Sciatic nerve (tissue), 2 donors: Measurements from ENCODE around the gene GRID2. TPM values are rescaled to one million over a fixed set of nuclear protein-coding genes. Genes with fewer than 3 reads are reported as not detected.
"Not testable (repeated sequence)": the region's sequence is repeated elsewhere in the genome, so short reads cannot be mapped to it uniquely, and the experiment has no call there.

ENCODE experiments used
- ATAC-seq: fragments of 200-7000 bp; cut with Tn5 transposase; one replicate; pipeline ENCODE4 v1.9.1; 2020; ENCODE audit warnings: mild to moderate bottlenecking, moderate library complexity
- DNase-seq: peaks from one replicate; pipeline ENCODE4 v3.0.0-alpha.2; 2020; ENCODE audit warnings: low spot score
- intact Hi-C: fragments of 100-400 bp; cut with DNase I; formaldehyde crosslinking; loops from one replicate; pipeline ENCODE4 v1.14.2; 2022
- total RNA-seq: library from RNA; stranded (reverse); fragmentation: NEBNext Ultra II Directional; extraction: Animal tissue kit (Norgen Biotek cat#: 25700); gene quantifications from one replicate; pipeline ENCODE4 v1.2.1, GENCODE V29; 2021
- donor health status: DM: no; HTN: no; CAD: no.
- donor health status: DM: no; HTN: no; CAD: no.

GRID2 gene
- total RNA-seq, 1 donor from 2014 or later: 1.4 TPM

DNA sequence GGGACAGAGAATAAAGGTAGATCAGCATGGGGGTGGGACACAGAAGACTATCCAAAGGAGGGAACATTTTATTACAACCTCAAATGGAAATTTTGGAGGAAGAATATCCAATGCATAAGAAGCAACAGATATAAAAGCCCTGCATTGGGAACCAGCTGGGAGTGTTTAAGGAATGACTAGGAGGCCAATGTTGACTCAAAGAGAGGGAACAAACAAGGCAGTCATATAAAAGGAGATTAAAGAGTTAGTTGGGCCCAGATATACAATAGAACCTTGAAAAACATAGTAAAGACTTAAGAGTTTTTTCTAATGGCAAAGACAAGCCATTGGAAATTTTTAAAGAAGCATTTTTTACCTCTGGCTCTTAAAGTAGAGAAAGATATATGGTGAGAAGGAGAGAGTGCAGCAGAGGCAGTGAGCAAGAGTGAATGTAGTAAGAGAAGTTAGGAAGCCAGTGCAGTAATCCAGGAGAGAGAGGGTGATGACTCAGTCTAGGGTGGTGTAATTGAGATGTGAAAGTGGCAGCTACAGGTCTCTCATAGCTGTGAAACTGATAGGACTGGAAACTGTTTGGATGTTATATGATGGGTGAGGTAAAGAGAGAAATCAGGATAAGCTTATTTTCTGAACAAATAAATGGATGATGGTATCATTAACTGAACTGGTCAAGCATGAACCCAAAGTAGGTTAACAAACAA lies 1342.6 kb downstream of the GRID2 start:
- ATAC-seq (no peak), DNase-seq (no peak)
- intact Hi-C loops: no loop called here

DNA sequence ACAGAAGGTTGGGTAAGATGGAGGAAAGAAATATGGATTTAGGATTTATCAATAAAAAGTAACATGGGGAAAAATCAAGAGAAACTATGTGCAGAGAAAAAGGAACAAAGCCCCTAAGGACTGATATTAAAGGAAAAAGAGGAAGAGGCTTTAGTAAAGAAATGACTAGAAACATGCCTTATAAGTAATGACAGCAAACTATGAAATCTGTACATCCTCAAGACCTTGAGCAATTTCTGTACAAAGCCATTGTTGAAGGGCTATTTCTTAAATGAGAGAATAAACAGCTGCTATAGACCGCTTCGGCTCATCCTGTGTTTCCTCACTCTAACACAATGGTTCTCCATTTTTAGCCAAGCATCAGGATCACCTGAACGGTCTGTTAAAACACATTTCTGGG lies 1344.5 kb downstream of the GRID2 start:
- no peak for ATAC-seq
- intact Hi-C loops: no loop called here
- no peak for DNase-seq

DNA sequence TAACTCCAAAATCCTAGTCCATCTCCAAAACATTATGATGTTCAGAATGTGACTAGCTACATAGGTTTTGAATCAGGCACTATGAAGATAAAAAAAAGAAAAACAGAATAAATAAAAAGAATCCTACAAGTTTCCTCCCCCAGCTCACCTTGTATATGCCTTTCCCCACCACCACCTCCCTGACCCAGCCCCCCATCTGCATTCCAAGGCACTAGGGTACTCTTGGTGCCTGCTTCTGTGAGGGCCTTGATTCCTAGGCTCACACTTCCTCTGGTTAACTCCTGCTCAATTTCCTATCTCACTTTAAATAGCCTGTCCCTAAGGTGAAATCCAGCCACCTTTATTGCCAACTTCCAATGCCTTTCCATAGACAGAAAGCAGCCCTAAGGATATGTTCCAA lies 1346.1 kb downstream of the GRID2 start:
- no peak for ATAC-seq
- intact Hi-C loops: no loop called here
- DNase-seq: no peak

DNA sequence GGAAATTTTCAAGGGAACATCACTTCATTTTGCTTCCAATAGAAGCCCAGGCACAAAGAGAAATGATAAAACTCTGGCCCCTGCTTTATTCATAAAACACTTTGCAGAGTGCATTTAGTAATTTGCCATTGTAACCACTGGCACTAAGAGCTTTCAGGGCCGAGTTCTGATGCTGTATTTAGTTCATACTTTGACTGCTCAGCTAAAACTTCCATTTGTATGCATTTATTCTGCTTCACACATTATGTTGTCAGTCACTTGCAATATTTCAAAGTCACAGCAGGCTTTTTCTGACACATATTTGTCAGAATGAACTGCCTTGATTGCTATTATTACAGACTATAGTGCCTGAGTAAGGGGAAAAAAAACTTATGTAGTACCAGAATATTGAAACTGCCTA lies 1350.4 kb downstream of the GRID2 start:
- intact Hi-C loops: no loop called here
- ATAC-seq (no peak), DNase-seq (no peak)

DNA sequence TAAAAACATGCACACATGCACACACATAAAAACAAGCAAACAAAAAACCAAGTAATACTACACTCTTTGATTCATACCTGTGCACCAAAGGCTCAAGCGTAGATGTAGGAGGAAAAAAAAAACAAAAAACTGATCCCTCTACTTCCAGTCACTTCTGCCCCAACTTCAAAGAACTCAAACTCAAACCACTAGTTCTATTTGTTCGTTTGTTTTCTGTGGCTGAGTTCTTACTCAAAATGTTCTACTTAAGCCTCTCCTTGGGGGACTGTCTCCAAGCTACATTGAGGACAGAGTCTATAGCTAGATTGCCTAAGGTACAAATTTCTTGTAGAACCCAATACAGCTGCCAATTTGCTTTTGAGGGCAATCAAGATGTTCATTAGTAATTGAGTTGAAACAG lies 1353.8 kb downstream of the GRID2 start:
- ATAC-seq: no peak
- DNase-seq: no peak
- intact Hi-C loops: no loop called here

DNA sequence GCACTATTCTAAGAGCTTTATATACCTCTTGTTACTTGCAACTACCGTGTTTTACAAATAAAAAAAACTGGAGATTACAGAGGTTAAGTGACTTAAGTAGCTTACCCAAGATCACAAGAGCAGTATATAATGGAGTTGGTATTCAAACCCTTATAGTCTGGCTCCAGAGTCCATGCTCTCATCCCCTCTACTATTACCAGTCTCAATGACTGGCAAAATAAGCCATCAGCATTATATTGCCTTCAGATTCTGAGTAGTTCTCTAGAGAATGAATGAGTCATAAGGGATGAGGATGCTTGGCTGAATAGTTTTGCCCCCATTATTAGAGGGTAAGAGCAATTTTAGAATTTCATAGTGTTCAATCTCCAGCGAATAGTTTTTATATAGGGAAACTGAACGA lies 1354.7 kb downstream of the GRID2 start:
- DNase-seq (no peak), ATAC-seq (no peak)
- intact Hi-C loops: no loop called here

DNA sequence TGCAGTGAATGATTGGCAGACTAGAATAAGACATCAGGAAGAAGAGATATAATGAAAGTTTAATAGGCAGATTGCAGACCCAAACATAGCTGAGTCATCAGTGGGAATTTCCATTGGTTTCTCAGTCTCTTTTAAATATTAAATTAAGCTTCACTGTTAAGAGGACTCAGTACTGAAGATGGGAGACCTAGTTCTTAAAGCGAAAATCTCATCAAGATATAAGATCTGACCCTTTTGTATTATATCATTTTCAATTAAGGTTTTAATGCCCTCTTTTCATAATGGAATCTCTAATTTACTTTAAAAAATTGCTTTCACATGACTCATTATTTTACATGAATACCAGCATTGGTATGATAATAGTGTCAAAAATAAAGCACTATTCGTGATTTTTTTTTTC lies 1355.9 kb downstream of the GRID2 start:
- intact Hi-C loops: no loop called here
- ATAC-seq: no peak
- DNase-seq: no peak

DNA sequence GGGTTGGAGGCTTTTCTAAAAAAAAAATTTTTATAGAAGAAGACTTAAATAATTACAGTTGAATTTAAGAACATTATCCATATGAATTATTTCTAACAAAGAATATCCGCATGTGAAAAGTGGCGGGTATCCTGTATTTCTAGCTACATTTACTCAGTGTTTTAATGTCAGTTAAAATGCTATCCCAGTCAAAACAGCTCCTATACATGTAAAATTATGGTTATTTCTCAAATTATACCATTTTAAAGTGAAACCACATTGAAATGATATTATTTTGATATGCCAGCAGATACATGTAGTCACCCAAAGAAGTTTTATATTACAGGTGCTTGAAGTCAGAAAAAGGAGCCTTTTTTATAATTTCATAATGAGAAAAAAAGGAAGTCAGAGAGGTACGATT lies 1356.3 kb downstream of the GRID2 start:
- ATAC-seq (no peak), DNase-seq (no peak)
- intact Hi-C loops: no loop called here

DNA sequence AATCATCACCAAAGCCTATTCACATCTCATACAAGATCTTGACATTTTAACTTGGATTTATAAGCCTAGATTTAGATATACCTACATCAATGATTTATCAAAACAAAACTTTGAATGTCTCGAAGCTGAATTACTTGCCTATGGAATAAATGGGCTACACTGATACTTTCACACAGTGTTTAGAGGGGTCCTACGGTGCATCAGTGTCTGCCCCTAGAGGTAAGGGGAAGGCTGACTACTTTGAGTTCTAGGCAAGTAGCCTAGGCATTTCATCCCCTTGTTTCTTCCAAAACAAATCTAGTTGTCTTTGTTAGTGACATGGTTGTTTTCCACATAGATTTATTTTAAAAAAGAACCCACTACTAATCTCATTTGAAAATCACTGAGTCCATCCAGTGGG lies 1366.7 kb downstream of the GRID2 start:
- ATAC-seq (no peak), DNase-seq (no peak)

DNA sequence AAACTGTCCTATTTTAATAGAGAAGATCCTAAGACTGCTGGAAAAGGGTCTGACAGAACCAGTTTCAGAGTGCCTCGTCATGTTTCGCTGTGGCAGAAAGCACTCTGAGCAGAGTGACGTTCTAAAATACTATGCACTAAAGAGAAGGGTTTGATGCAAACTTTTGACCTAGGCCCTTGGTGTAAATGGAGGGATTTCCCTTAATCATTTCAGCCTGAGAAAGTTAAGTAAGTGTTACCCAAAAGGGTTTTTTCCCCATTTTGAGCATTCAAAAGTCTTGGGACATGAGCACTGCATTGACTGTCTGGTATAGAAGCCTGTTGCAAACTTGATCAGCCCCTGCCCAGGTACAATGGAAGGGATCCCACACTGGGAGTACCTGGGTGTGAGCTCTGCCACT lies 1367.3 kb downstream of the GRID2 start:
- intact Hi-C loops: no loop called here
- ATAC-seq (no peak), DNase-seq (no peak)

More for the DNA sequence above, 1366.7 kb downstream of the GRID2 start:
- intact Hi-C loops: no loop called here

DNA sequence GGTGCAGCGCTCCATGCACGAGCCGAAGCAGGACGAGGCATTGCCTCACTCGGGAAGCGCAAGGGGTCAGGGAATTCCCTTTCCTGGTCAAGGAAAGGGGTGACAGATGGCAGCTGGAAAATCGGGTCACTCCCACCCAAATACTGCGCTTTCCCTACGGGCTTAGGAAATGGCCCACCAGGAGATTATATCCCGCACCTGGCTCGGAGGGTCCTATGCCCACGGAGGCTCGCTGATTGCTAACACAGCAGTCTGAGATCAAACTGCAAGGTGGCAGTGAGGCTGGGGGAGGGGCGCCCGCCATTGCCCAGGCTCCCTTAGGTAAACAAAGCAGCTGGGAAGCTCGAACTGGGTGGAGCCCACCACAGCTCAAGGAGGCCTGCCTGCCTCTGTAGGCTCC lies 1373.2 kb downstream of the GRID2 start:
- intact Hi-C loops, DNase-seq, ATAC-seq: not testable (repeated sequence)

DNA sequence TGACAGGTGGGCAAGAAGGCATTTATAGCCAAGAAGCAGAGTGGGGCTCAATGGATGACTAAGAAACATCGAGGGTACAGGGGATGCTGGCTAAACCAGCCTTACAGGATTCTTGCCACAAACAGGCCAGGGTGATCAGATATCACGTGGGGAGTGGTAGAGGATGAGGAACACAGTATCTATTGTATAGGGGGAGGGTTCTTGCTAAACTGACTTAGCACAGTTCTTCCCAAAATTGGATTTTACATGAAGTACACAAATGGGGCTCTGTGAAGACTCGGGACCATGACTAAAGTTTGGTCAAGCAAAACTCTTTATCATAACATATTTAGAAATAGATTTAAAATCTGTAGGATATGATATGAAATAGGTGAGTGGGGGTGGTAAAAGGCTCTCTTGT lies 1380.8 kb downstream of the GRID2 start:
- ATAC-seq (no peak), DNase-seq (no peak)
- intact Hi-C loops: no loop called here

DNA sequence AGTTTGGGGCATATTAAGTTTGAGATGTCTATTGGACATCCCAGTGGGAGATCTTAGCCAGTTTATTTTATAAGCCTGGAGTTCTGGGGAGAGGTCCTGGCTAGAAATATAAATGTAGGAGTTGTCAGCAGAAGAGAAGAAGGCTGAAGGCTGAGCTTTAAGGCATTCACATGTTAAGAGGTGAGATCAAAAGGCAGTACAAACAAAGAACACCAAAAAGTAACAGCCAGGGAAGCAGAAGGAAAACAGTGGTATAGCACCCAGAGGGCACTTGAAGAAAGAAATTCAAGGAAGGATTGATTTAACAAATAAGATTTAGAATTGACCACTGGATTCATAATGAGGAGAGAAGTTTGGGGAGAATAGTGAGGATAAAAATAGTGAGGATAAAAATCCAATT lies 1383.5 kb downstream of the GRID2 start:
- ATAC-seq: no peak
- intact Hi-C loops: no loop called here

DNA sequence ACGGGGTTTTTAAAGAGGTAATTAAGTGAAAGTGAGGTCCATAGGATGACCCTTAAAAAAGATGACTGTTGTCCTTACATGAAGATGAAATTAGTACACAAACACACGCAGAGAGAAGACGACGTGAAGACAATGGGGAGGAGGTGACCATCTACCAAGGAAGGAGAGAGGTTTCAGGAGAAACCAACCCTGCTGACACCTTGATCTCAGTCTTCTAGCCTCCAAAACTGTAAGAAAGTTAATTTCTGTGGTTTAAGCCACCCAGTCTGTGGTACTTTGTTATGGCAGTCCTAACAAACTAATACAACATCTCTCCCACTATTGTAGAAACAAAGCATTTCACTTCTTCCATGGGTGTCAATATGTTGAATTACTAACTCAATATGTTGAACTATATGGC lies 1385.2 kb downstream of the GRID2 start:
- DNase-seq (no peak), ATAC-seq (no peak)
- intact Hi-C loops: no loop called here

More for the DNA sequence above, 1383.5 kb downstream of the GRID2 start:
- no peak for DNase-seq

DNA sequence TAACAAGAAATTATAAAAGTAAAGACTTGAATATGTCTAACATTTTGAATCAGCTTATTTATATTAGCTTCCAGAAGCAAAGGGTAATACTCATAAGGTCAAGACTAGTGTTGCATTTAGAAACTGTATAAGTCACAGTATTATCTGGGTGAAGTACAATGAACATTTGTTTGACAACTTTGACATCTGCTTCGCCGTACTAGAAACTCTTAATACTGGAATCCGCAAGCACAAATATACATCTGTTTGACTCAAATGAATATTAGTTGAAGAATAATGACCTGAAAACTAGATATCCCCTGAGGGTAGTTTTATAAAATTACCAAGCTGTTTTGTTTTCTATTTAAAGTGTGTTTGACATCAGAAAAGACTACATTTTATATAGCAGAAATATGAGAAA lies 1389.4 kb downstream of the GRID2 start:
- ATAC-seq (no peak), DNase-seq (no peak)
- intact Hi-C loops: no loop called here

DNA sequence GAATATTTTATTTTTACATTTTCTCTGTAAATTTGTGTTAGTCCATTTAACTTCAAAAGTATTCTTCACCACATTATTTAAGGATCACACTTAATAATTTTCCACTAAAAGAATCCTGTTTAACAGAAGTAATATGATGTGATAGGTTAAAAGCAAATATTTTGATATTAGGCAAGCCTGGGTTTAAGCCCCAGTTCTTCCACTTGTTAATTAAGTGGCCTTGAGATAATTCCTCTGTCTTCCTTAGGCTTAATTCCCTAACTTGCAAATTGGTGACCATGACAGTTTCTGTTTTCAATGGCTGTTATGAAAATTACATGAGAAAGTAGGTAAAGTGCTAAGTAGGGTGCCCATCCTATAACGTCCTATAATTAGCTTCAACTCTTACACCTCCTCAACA lies 1394.9 kb downstream of the GRID2 start:
- DNase-seq (no peak), ATAC-seq (no peak)
- intact Hi-C loops: no loop called here

DNA sequence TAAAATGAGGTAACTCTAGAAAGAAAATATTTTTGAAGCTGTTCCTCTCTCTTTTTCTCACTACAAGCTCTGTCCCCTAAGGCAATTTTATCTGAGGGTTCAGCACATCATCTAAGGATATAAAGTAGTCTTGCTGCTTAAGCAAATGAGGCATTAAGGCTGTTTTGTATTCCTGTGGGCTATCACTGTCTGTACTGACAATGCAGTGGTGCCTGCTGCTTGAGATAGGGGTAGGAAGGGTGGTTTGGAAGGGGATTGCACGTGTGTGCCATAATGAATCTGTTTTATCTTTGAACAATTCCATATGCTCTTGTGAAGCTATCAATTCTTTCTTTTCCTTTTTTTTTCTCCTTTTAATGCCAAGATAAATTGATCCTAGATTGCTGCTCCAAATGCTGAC lies 1396.8 kb downstream of the GRID2 start:
- no peak for DNase-seq
- intact Hi-C loops: no loop called here
- ATAC-seq: no peak

DNA sequence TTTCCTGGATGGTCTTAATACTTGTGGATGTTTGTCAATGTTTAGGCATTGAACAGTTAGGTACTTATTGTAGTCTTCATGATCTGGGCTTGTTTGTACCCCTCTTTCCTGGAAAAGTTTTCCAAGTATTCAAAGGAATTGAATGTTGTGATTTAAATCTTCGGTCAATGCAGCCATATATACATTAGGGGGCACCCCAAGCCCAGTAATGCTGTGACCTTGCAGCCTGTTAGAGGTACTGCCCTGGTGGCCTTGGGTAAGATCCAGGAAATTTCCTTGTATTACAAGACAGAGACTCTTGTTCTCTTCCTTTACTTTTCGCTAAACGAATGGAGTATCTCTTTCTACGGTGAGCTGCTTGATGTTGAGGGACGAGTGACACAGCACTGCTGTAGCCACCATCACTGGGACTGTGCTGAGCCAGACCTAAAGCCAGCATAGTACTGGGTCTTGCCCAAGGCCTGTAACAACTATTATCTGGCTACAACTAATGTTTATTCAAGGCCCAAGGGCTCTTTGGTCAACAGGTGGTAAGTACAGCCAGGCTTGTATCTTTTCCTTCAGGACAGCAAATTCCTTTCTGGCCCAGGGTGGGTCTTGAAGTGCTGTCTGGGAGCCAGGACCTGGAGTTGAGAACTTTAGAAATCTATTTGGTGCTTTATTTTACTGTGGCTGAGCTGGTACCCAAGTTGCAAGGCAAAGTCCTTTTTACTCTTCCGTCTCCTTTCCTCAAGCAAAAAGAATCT lies 1406.5 kb downstream of the GRID2 start:
- ATAC-seq (peak; percentile 56), DNase-seq (no peak)
- intact Hi-C loops: no loop called here

DNA sequence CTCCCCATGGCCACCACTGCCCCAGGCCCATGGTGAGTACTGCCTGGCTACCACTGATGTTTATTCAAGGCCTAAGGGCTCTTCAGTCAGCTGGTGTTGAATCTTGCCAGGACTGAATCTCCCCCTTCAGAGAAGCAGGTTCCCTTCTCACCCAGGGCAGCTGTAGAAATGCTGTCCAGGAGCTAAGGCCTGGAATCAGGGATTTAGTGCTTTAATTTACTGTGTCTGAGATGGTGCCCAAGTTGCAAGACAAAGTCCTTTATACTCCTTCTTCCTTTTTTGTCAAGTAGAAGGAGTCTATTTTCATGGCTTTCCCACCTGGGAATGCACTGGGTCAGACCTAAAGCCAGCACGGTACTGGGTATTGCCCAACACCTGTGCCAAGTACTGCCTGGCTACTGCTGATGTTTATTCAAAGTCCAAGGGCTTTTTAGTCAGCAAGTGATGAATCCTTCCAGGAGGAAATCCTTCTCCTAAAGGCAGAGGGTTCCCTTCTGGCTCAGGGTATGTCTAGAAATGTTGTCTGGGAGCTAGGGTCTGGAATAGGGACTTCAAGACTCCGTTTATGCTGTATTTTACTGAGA lies 1407.2 kb downstream of the GRID2 start:
- intact Hi-C loops: no loop called here
- no peak for DNase-seq
- ATAC-seq: no peak

DNA sequence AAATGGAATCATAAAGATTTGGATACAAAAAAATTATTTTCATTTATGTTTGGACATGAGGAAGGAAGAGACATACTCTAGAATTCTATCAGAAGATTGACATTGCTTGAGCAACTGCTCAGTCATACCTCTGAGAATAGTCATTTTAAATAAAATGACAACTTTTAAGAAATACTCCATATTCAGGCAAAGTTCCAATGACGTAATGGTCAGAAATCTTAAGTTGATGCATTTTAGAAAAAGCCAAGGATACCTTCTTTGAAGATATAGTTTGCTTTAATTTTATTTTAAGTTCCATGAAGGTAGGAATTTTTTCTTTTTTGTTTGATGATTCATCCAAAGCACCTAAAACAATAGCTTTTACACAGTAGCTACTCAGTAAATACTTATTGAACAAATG lies 1414.5 kb downstream of the GRID2 start:
- DNase-seq (no peak), ATAC-seq (no peak)
- intact Hi-C loops: no loop called here

DNA sequence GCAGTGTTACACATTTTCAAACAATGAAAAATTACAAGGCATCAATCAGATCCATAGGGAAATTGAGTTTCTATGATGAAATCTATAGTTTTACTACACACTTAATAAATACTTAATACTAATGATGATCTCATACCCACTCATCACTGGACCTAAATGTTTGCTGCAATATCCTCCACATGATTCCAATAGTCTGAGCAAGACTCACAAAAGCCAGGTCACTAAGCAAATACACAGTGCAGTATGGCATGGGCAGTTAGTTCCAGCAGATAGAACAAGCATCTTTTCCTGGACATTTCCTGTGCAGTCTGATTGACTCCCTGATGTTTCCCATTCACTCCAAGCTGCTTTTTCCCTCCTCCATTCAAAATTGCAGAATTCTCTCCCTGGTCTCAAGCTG lies 1415.8 kb downstream of the GRID2 start:
- DNase-seq (no peak), ATAC-seq (no peak)
- intact Hi-C loops: no loop called here
